ENCODE results near the gene SRRD. TPM values are rescaled to one million over a fixed set of nuclear protein-coding genes. Genes with fewer than 3 reads are reported as not detected.

The SRRD gene
- total RNA-seq, 4 donors from 2014 or later: 5.8 to 18.3 (median 14.5) TPM

DNA sequence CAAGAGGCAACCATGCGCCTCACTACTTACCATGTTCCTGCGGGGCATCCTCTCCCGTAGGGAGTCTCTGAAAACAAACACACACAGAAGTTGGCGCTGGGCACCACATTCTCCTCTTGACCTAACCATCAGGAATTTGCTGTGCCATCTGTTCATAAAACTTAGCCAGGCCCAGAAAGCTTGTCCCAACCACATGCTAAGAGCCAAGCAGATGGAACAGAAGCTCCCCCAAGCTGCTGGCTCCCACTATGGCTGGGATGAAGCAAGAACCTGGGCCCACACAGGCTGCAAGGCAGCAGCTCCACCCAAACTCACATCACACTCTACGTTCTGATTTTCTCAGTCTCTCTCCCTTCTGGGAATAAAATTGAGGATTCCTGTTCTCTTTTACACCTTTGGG lies 17.5 kb upstream of the SRRD start:
- TF ChIP-seq, protein P1, sequence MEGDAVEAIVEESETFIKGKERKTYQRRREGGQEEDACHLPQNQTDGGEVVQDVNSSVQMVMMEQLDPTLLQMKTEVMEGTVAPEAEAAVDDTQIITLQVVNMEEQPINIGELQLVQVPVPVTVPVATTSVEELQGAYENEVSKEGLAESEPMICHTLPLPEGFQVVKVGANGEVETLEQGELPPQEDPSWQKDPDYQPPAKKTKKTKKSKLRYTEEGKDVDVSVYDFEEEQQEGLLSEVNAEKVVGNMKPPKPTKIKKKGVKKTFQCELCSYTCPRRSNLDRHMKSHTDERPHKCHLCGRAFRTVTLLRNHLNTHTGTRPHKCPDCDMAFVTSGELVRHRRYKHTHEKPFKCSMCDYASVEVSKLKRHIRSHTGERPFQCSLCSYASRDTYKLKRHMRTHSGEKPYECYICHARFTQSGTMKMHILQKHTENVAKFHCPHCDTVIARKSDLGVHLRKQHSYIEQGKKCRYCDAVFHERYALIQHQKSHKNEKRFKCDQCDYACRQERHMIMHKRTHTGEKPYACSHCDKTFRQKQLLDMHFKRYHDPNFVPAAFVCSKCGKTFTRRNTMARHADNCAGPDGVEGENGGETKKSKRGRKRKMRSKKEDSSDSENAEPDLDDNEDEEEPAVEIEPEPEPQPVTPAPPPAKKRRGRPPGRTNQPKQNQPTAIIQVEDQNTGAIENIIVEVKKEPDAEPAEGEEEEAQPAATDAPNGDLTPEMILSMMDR (IDR thresholded peaks at IDR 0.05; ENCODE audit: low read depth): no peak

DNA sequence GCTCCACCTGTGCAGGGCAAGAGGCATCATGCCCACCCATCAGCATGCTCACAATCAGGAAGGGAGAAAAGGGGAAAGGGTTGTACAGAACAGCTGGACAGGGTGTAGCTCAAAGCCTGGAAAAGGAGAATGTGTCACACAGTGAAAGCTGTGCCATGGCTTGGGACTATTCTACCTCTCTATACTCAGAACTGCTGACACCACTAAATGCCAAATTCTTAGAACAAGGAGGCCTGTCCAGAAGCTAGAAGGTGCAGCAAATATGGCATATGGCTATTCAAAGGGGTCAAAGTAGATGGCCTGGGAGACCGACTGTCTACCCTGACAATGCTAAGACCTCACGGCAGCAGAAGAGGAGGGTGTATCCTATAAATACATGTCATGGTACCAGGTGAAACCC lies 12.9 kb upstream of the SRRD start:
- TF ChIP-seq, protein P1 (IDR thresholded peaks at IDR 0.05; ENCODE audit: low read depth): no peak

DNA sequence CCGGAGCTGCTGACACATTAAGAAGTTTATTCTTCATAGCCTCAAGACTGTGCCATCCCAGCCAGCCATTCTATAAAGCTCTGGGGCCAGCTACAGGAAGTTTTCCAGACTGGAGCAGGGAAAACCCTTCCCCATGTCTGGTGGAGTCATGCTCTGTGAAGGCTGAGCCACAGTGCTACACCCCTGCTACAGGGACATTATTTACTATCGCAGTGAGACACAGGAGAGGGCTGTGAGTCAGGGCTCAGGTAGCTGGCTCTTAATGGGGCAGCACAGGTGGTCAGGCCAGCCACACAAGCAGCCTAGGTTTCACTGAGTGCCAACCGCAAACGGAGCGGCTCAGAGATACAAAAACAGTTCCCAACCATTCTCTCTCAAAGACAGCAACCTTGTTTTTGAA lies 12.2 kb upstream of the SRRD start:
- TF ChIP-seq, protein P1 (IDR thresholded peaks at IDR 0.05; ENCODE audit: low read depth): no peak

DNA sequence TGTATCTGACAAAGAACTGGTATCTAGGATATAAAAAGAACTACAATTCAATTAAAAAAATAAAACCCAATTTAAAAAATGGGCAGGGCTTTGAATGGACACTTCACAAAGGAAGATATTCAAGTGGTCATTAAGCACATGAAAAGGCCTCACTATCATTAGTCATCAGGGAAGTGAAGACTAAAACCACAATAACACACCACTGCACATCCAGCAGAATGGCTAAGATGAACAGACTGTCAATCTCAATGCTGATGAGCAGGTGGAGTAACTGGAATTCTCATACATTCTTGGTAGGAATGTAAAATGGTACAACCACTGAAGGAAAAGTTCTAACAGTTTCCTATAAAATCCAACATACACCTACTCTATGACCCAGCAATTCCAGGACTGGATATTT lies 9.0 kb upstream of the SRRD start:
- TF ChIP-seq, protein P1 (IDR thresholded peaks at IDR 0.05; ENCODE audit: low read depth): no peak

- TF ChIP-seq, protein P1 (IDR thresholded peaks at IDR 0.05; ENCODE audit: low read depth): no peak
These were observed 6.9 kb upstream of the SRRD start for GRCh38 chr22:26476705-26477340.

GRCh38 chr22:26477341-26477731 lies 6.3 kb upstream of the SRRD start:
- TF ChIP-seq, protein P1 (IDR thresholded peaks at IDR 0.05; ENCODE audit: low read depth): no peak

DNA sequence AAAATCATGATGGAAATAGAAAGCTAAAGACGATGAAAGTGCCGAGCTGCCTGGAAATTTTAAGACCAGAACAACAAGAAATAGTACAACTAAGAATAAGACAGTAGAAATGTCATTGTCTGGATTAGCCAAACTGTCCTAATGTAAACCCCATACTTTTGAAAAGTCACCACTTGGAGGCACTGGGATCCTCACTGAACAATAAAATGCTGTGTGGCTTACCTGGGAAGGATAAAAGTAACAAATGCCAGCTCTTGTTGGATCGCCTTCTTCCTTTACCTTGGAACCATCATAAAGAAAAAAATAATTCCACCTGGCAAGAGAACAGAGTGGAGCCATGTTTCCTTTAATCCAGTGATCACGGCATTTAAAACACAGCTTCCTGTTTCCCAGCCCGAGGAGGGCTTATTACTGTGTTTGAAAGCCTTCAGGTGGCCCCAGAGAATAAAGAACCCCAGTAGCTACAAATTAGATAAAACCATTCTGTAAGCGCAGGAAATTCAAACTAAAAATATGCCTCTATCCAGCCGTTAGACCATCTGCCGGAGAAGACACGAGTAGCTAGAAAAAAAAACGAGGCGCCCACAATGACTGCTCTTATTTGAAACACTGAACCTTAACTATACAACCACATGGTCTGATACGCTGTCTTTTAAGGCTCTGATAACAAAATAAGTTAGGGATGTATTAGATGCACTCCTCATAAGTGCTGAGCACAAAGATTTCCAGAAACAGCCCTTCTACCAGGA lies 4.5 kb upstream of the SRRD start:
- TF ChIP-seq, protein P1 (IDR thresholded peaks at IDR 0.05; ENCODE audit: low read depth): no peak

All from subcutaneous adipose tissue (tissue), 4 donors.